ENCODE data around the gene WASF2.
"Not testable (repeated sequence)": the region's sequence is repeated elsewhere in the genome, so short reads cannot be mapped to it uniquely, and the experiment has no call there.

The WASF2 gene

GRCh38 chr1:27447399-27447798, 42.6 kb downstream of the WASF2 start:
- DNase-seq: no peak

GRCh38 chr1:27446496-27447020, 43.4 kb downstream of the WASF2 start:
- DNase-seq: no peak

- DNase-seq: no peak
These were observed 44.6 kb downstream of the WASF2 start for GRCh38 chr1:27445177-27445936.

- no peak for DNase-seq
These were observed 45.3 kb downstream of the WASF2 start for GRCh38 chr1:27444632-27445031.

GRCh38 chr1:27439150-27439549, 50.8 kb downstream of the WASF2 start:
- no peak for DNase-seq

GRCh38 chr1:27438621-27439061, 51.3 kb downstream of the WASF2 start:
- DNase-seq: peak; percentile 39

- peak; percentile 85 for DNase-seq
These were observed 53.5 kb downstream of the WASF2 start for GRCh38 chr1:27436204-27437159.

GRCh38 chr1:27435566-27436203, 54.3 kb downstream of the WASF2 start:
- no peak for DNase-seq

GRCh38 chr1:27433706-27434105, 56.3 kb downstream of the WASF2 start:
- DNase-seq: no peak

- DNase-seq: not testable (repeated sequence)
These were observed 57.2 kb downstream of the WASF2 start for GRCh38 chr1:27432725-27433124.

GRCh38 chr1:27431601-27431940, 58.4 kb downstream of the WASF2 start:
- DNase-seq: no peak

GRCh38 chr1:27430903-27431600, 58.9 kb downstream of the WASF2 start:
- DNase-seq: no peak

GRCh38 chr1:27429029-27429425, 60.9 kb downstream of the WASF2 start:
- no peak for DNase-seq

GRCh38 chr1:27428316-27429028, 61.5 kb downstream of the WASF2 start:
- no peak for DNase-seq

- DNase-seq: peak; percentile 26
These were observed 62.1 kb downstream of the WASF2 start for GRCh38 chr1:27427816-27428315.

GRCh38 chr1:27427329-27427728, 62.6 kb downstream of the WASF2 start:
- no peak for DNase-seq

- no peak for DNase-seq
These were observed 66.3 kb downstream of the WASF2 start for GRCh38 chr1:27423709-27424108.

GRCh38 chr1:27418326-27419185, 71.4 kb downstream of the WASF2 start:
- peak; percentile 93 for DNase-seq

GRCh38 chr1:27417713-27418112, 72.3 kb downstream of the WASF2 start:
- no peak for DNase-seq

GRCh38 chr1:27416387-27417111, 73.4 kb downstream of the WASF2 start:
- DNase-seq: peak; percentile 67

Measured in fibroblast of skin of back (primary cell).